Measurements from ENCODE around the gene SPTB. TPM values are rescaled to one million over a fixed set of nuclear protein-coding genes. Genes with fewer than 3 reads are reported as not detected.

Gene SPTB
- total and polyA plus RNA-seq, 5 donors: 68.4 to 96.5 (median 82.5) TPM

GRCh38 chr14:64790478-64790877 is 89.2 kb downstream of the SPTB start:
- no peak overlapping the region for H3K27ac ChIP-seq (ENCODE audit: low read length)
- H3K9me3 ChIP-seq (ENCODE audit: control insufficient read depth, low read length): no peaks in the 10 kb centered on the region
- intact Hi-C loops (cut with DNase I): no loop called here
- WGBS: 86% methylated on average over 6 of the region's 6 CpGs
- no peaks in the 10 kb centered on the region for H3K27me3 ChIP-seq (ENCODE audit: control insufficient read depth, insufficient read depth)
- ATAC-seq: no peak
- no peaks in the 10 kb centered on the region for H3K4me1 ChIP-seq (ENCODE audit: control insufficient read depth, insufficient read depth, low read length)
- H3K4me3 ChIP-seq (ENCODE audit: low read length): no peak overlapping the region
- DNase-seq: no peak

DNA sequence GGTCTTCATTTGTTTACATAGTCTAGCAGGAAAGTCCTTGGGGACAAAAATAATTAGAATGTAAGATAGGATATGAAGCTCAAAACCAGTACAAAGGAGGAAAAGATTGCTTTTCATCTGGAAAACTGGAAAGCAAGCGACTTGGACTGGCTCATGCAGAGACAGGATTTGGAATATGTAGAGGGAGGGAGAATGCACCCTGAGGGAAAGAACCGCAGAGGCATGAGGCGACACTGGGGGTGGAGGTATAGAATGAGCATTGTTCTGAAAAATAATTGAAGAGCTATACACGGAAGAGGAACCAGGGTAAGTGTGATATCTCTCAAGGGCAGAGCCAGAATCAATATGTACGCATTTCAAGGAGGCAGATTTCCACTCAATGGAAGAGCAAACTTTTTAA is 90.0 kb downstream of the SPTB start:
- ATAC-seq: no peak
- H3K4me1 ChIP-seq (ENCODE audit: control insufficient read depth, insufficient read depth, low read length): no peaks in the 10 kb centered on the region
- H3K27ac ChIP-seq (ENCODE audit: low read length): no peak overlapping the region
- intact Hi-C loops (cut with DNase I): no loop called here
- H3K9me3 ChIP-seq (ENCODE audit: control insufficient read depth, low read length): no peaks in the 10 kb centered on the region
- no peaks in the 10 kb centered on the region for H3K27me3 ChIP-seq (ENCODE audit: control insufficient read depth, insufficient read depth)
- 63% methylated on average over 5 of the region's 5 CpGs for WGBS
- no peak overlapping the region for H3K4me3 ChIP-seq (ENCODE audit: low read length)
- DNase-seq: no peak

DNA sequence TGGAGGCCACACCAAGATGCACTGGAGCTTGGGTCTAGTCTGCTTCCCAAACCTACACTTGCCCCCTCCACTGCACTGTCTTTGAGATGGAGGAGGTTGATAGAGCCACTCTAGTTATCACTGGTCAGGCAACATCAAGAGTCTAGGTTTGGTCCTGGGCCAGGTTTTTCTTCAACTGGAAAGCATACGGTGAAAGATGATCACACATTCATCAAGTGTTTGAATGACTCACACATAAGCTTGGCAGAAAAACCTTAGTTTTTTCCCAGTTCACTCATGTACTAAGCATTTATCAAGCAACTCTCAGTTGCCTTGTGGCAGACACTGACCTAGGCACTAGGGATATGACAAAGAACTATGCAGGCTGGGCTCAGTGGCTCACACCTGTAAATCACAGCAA is 91.0 kb downstream of the SPTB start:
- no peaks in the 10 kb centered on the region for H3K9me3 ChIP-seq (ENCODE audit: control insufficient read depth, low read length)
- no peak overlapping the region for H3K27ac ChIP-seq (ENCODE audit: low read length)
- no peaks in the 10 kb centered on the region for H3K4me1 ChIP-seq (ENCODE audit: control insufficient read depth, insufficient read depth, low read length)
- intact Hi-C loops (cut with DNase I): no loop called here
- peak in 1 of 2 donors; percentile 14 for ATAC-seq
- no peaks in the 10 kb centered on the region for H3K27me3 ChIP-seq (ENCODE audit: control insufficient read depth, insufficient read depth)
- H3K4me3 ChIP-seq (ENCODE audit: low read length): no peak overlapping the region
- no peak for DNase-seq
- WGBS: 16% methylated on average over 1 of the region's 1 CpG

- Histone ChIP-seq H3K4me1 (ENCODE audit: control insufficient read depth, insufficient read depth, low read length) (no peaks in the 10 kb centered on the region), H3K27ac (ENCODE audit: low read length) (no peak overlapping the region), H3K9me3 (ENCODE audit: control insufficient read depth, low read length) (no peaks in the 10 kb centered on the region), H3K4me3 (ENCODE audit: low read length) (no peak overlapping the region), H3K27me3 (ENCODE audit: control insufficient read depth, insufficient read depth) (no peaks in the 10 kb centered on the region)
- intact Hi-C loops (cut with DNase I): no loop called here
- DNase-seq (peak in 1 of 3 donors; percentile 49), ATAC-seq (peak in 1 of 2 donors; percentile 43)
- WGBS: 82% methylated on average over 6 of the region's 6 CpGs
These were observed 92.1 kb downstream of the SPTB start for GRCh38 chr14:64787619-64788018.

- intact Hi-C loops (cut with DNase I): no loop called here
- DNase-seq (peak; percentile 51 to 69 (median 67)), ATAC-seq (peak; percentile 51 to 59)
- H3K27ac ChIP-seq (ENCODE audit: low read length): no peak overlapping the region
- H3K4me1 ChIP-seq (ENCODE audit: control insufficient read depth, insufficient read depth, low read length): no peaks in the 10 kb centered on the region
- no peaks in the 10 kb centered on the region for H3K27me3 ChIP-seq (ENCODE audit: control insufficient read depth, insufficient read depth)
- no peak overlapping the region for H3K4me3 ChIP-seq (ENCODE audit: low read length)
- no peaks in the 10 kb centered on the region for H3K9me3 ChIP-seq (ENCODE audit: control insufficient read depth, low read length)
- 76% methylated on average over 24 of the region's 24 CpGs for WGBS
These were observed 93.2 kb downstream of the SPTB start for GRCh38 chr14:64786296-64787149.

DNA sequence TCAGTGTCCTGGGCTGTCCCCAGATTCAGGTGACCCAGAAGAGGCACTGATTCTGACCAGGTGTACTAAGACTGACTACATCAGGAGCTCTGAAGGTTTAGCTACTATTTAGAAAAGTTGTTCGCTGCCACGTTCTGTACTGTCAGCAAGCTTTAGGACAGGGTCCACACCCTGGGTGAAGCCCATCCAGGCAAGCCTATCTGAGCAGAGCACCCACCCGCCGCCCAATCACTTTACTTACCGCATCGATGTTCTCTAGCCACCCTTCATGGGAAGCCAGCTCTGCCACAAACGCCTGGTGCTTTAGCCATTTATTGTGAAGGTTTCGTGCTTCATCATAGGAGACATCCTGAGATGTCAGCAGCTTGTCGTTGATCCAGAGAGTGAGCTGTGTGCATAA is 95.7 kb downstream of the SPTB start:
- intact Hi-C loops (cut with DNase I): no loop called here
- WGBS: 94% methylated on average over 9 of the region's 9 CpGs
- H3K9me3 ChIP-seq (ENCODE audit: control insufficient read depth, low read length): no peaks in the 10 kb centered on the region
- H3K4me3 ChIP-seq (ENCODE audit: low read length): no peak overlapping the region
- no peak for DNase-seq
- H3K27ac ChIP-seq (ENCODE audit: low read length): no peak overlapping the region
- peaks cover 3% of the 10 kb centered on the region for H3K4me1 ChIP-seq (ENCODE audit: control insufficient read depth, insufficient read depth, low read length)
- ATAC-seq: no peak
- H3K27me3 ChIP-seq (ENCODE audit: control insufficient read depth, insufficient read depth): no peaks in the 10 kb centered on the region

DNA sequence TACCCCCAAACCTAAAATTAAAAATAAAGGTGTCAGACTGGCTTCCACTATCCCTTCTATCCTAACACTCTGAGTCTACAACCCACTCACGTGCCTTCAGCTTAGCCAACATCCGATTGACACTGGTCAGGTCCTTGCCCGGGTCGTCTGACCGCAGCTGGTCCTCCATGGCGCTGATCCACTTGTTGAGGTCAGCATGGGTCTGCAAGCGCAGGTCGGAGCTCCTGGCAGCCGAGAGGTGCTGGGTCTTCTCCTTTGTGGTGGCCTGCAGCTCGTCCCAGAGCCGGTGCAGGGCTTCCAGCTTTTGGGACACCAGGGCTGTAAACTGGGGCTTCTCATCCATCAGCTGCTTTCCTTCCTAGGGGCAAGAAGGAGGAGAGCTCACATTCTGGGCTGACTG is 97.5 kb downstream of the SPTB start:
- no peak overlapping the region for H3K27ac ChIP-seq (ENCODE audit: low read length)
- H3K4me3 ChIP-seq (ENCODE audit: low read length): no peak overlapping the region
- H3K4me1 ChIP-seq (ENCODE audit: control insufficient read depth, insufficient read depth, low read length): peaks cover 10% of the 10 kb centered on the region
- intact Hi-C loops (cut with DNase I): no loop called here
- 92% methylated on average over 11 of the region's 11 CpGs for WGBS
- H3K27me3 ChIP-seq (ENCODE audit: control insufficient read depth, insufficient read depth): no peaks in the 10 kb centered on the region
- no peaks in the 10 kb centered on the region for H3K9me3 ChIP-seq (ENCODE audit: control insufficient read depth, low read length)
- no peak for ATAC-seq
- DNase-seq: peak in 1 of 3 donors; percentile 33

GRCh38 chr14:64779472-64779871 is 100.2 kb downstream of the SPTB start:
- H3K27me3 ChIP-seq (ENCODE audit: control insufficient read depth, insufficient read depth): no peaks in the 10 kb centered on the region
- no peak overlapping the region for H3K4me3 ChIP-seq (ENCODE audit: low read length)
- intact Hi-C loops (cut with DNase I): no loop called here
- peaks cover 10% of the 10 kb centered on the region for H3K4me1 ChIP-seq (ENCODE audit: control insufficient read depth, insufficient read depth, low read length)
- peak overlapping the region; percentile 22 for H3K27ac ChIP-seq (ENCODE audit: low read length)
- peak; percentile 64 to 81 for ATAC-seq
- WGBS: 63% methylated on average over 7 of the region's 7 CpGs
- H3K9me3 ChIP-seq (ENCODE audit: control insufficient read depth, low read length): no peaks in the 10 kb centered on the region
- peak in 1 of 3 donors; percentile 72 for DNase-seq

DNA sequence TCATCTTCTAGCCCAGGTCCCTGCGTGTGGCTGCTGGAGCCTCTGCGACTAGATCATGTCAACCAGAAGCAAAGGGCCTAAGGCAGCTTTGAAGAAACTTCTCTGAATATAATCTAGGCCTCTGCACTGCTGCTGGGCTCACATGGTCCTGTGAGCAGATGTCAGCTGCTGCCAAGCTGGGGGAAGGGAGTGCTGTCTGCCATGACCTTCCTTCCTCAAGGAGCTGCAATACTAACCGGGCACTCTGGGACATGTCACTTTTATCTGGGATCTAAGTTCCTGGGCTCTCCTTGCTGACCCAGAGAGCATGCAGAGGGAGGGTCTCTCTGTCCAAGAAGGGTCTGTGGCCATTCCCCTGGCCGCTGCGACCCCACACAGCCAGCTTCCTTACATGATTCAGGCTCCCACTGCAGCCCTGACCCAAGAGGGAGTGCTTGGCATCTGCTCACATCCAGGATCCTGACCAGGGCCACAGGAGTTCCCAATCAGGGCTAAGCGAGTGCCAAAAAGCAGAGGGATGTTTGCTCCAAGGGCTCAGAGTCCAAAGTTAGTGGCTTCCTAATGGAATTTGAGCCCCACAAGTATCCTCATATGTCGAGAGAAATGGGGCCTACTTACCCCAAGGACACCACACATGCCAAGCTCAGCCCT is 101.5 kb downstream of the SPTB start:
- H3K9me3 ChIP-seq (ENCODE audit: control insufficient read depth, low read length): no peaks in the 10 kb centered on the region
- WGBS: 57% methylated on average over 7 of the region's 7 CpGs
- ATAC-seq: peak; percentile 55 to 68
- peak overlapping the region; percentile 76 for H3K27ac ChIP-seq (ENCODE audit: low read length)
- H3K4me3 ChIP-seq (ENCODE audit: low read length): no peak overlapping the region
- peaks cover 10% of the 10 kb centered on the region for H3K4me1 ChIP-seq (ENCODE audit: control insufficient read depth, insufficient read depth, low read length)
- DNase-seq: peak in 1 of 3 donors; percentile 66
- H3K27me3 ChIP-seq (ENCODE audit: control insufficient read depth, insufficient read depth): no peaks in the 10 kb centered on the region
- intact Hi-C loops (cut with DNase I): no loop called here

DNA sequence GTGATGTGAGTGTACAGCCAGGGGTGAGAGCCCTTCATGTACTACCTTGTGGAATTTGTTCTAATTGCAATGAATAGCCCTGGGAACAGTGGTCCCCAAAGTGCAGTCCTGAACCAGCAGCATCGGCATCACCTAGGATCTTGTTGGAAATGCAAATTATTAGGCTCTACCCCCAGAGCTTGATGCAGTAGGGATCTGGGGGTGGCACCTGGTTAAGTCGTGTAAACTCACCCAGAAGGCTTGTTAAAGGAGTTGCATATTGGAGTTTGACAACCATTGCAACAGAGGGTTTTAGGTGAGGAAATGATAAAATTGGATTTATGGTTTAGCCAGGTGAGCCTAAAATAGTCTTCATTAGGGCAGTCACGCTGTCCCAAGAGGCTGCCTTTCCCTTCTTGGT is 102.2 kb downstream of the SPTB start:
- ATAC-seq (no peak), DNase-seq (no peak)
- Histone ChIP-seq H3K4me3 (ENCODE audit: low read length) (no peak overlapping the region), H3K27ac (ENCODE audit: low read length) (peak overlapping the region; percentile 37), H3K4me1 (ENCODE audit: control insufficient read depth, insufficient read depth, low read length) (peaks cover 10% of the 10 kb centered on the region), H3K27me3 (ENCODE audit: control insufficient read depth, insufficient read depth) (no peaks in the 10 kb centered on the region), H3K9me3 (ENCODE audit: control insufficient read depth, low read length) (no peaks in the 10 kb centered on the region)
- intact Hi-C loops (cut with DNase I): no loop called here
- WGBS: 82% methylated on average over 3 of the region's 3 CpGs

- no peak for DNase-seq
- ATAC-seq: no peak
These were observed 104.5 kb downstream of the SPTB start for GRCh38 chr14:64775081-64775777.

More at GRCh38 chr14:64775081-64775777, 104.5 kb downstream of the SPTB start:
- no peak overlapping the region for H3K4me3 ChIP-seq (ENCODE audit: low read length)
- no peak overlapping the region for H3K27ac ChIP-seq (ENCODE audit: low read length)
- peaks cover 10% of the 10 kb centered on the region for H3K4me1 ChIP-seq (ENCODE audit: control insufficient read depth, insufficient read depth, low read length)
- no peaks in the 10 kb centered on the region for H3K9me3 ChIP-seq (ENCODE audit: control insufficient read depth, low read length)
- intact Hi-C loops (cut with DNase I): no loop called here
- no peaks in the 10 kb centered on the region for H3K27me3 ChIP-seq (ENCODE audit: control insufficient read depth, insufficient read depth)
- WGBS: 89% methylated on average over 25 of the region's 25 CpGs

All from right cardiac atrium (tissue), 5 donors.